Heart right ventricle (tissue), 16 donors: ENCODE results near the gene LMNA. TPM values are rescaled to one million over a fixed set of nuclear protein-coding genes. Genes with fewer than 3 reads are reported as not detected.

Experiments
- ATAC-seq, 8 donors: fragments of 200-7000 bp; cut with Tn5 transposase; one replicate each; pipeline ENCODE4 v1.9.1; 2020; ENCODE audit warnings: mild to moderate bottlenecking in 8 of 8, moderate library complexity in 8 of 8, moderate number of reproducible peaks in 1 of 8
- DNase-seq, 2 donors: peaks; one replicate each; pipeline ENCODE4 v3.0.0-alpha.2; 2020
- H3K27ac ChIP-seq, 10 donors: fragments of 200-600 bp; sonication (generic) in 2 of 10; one replicate each; pipeline versions ENCODE4 v1.5.0 to v1.8.0; 2020 to 2022; ENCODE audit warnings: mild to moderate bottlenecking in 3 of 10
- H3K27me3 ChIP-seq, 7 donors: fragments of 200-600 bp; one replicate each; pipeline ENCODE4 v1.8.0; 2021 to 2022; ENCODE audit warnings: mild to moderate bottlenecking in 2 of 7
- H3K36me3 ChIP-seq, 9 donors: fragments of 200-600 bp; sonication (generic) in 1 of 9; one replicate each; pipeline versions ENCODE4 v1.5.0 to v1.8.0; 2020 to 2022; ENCODE audit warnings: mild to moderate bottlenecking in 2 of 9
- H3K4me1 ChIP-seq, 9 donors: fragments of 200-600 bp; sonication (generic) in 1 of 9; one replicate each; pipeline versions ENCODE4 v1.5.0 to v1.8.0; 2020 to 2022; ENCODE audit warnings: mild to moderate bottlenecking in 4 of 9
- H3K4me3 ChIP-seq, 10 donors: fragments of 200-600 bp; sonication (generic) in 2 of 10; one replicate each; pipeline versions ENCODE4 v1.5.0 to v1.8.0; 2020 to 2022; ENCODE audit warnings: mild to moderate bottlenecking in 7 of 10, moderate library complexity in 2 of 10
- H3K9me3 ChIP-seq, 11 donors: fragments of 200-600 bp in 10 of 11; sonication (generic) in 2 of 11; one replicate each; pipeline versions ENCODE4 v1.5.0 to v1.8.0; 2013 to 2022; ENCODE audit warnings: mild to moderate bottlenecking in 2 of 11, control low read depth in 1 of 11, moderate library complexity in 1 of 11
- WGBS, 2 donors: extraction: QIAGEN DNeasy Blood & Tissue Kit; methylation state at CpG; one replicate each; pipeline ENCODE4 v1.1.7; 2013; ENCODE audit warnings: inconsistent platforms in 1 of 2; 5-methylcytosine and 5-hydroxymethylcytosine counted together
- intact Hi-C, 10 donors: fragments of 100-400 bp; cut with DNase I; formaldehyde crosslinking; loops; one replicate each; pipeline versions ENCODE4 v1.11.1 to v1.14.2; 2022
- polyA plus RNA-seq, 2 donors: library from polyadenylated mRNA; stranded (reverse); fragments of 200-250 nt; gene quantifications; one replicate each; pipeline ENCODE4 v1.2.3, GENCODE V29; 2013
- total RNA-seq, 10 donors: library from RNA; stranded (reverse); fragmentation: NEBNext Ultra II Directional in 3 of 10; extraction: Animal tissue kit (Norgen Biotek cat#: 25700) in 3 of 10; gene quantifications; one replicate each; pipeline versions ENCODE4 v1.2.1 to v1.2.4, GENCODE V29; 2021 to 2023
- TF ChIP-seq, protein P1 (sequence below), 9 donors: fragments of 200-600 bp; sonication (generic) in 2 of 9; IDR thresholded peaks; one replicate each; pipeline versions ENCODE4 v1.5.0 to v1.8.0; 2021 to 2022; ENCODE audit warnings: antibody characterized with exemption in 9 of 9, mild to moderate bottlenecking in 5 of 9, moderate library complexity in 1 of 9
- donor health status: Arrhythmogenic right ventricular cardiomyopathy.
- donor health status: ischemic (EF 13 %, LVEDD 7.1; RV severe dilation, severe dysfunction).
- donor health status: healthy with polysubstance abuse.
- donor health status: DM: no; HTN: yes; CAD: no.
- donor health status: DM: no; HTN: no; CAD: no.
- donor health status: ischemic (EF 25% LVEDD 6.9; RV normal size, moderate dysfunction).
- donor health status: ischemic (EF 25% LVEDD 5.7; RV mildly dilated, moderate dysfunction).
- donor health status: healthy.
- donor health status: DM: yes; HTN: yes; CAD: no.
- donor health status: Ischemic cardiomyopathy.
- donor health status: ischemic (EF 35%, LVEDD 5.7; RV mildly dilated, moderate dysfunction).
- donor health status: nonischemic (EF 11% LVEDD 7.7; RV severe dilation, severe dysfunction).
- donor health status: DM: yes; HTN: yes; CAD: no.
- donor health status: PGD.
- donor health status: ischemic (EF 29% LVEDD 5.4; RV normal size, mild dysfunction).
- donor health status: nonischemic (EF 23%, LVEDD 6.1; RV moderate dilation, normal function).

LMNA gene
- total and polyA plus RNA-seq, 12 donors = 213 to 554 (median 277) TPM

DNA sequence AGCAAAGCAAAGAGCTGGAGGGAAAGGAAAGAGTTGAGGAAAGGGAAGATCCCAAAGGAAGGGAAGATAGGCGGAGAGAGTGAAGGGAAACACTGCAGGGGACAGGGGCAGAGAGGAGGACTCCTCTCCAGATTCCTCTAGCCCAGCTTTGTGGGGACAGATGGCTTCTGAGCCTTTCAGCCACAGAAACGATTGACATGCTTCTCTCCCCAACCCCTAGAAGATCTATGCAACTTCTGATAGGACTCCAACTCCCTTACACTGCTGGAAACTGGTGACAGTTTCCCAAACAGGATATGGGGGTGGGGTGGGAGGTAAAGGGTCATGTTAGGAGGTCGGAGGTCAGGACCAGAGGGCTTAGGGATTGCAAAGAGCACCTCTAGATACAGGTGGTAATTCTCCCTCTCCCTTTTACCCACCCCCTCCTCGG, 38.7 kb upstream of the LMNA start:
- H3K9me3 ChIP-seq = no peaks in the 10 kb centered on the region
- 53 to 65% methylated on average over 4 of the region's 4 CpGs for WGBS, 2 donors
- no peak for DNase-seq
- intact Hi-C loops = no loop called here
- H3K27me3 ChIP-seq = no peaks in the 10 kb centered on the region
- peak overlapping the region in 9 of 10 donors; percentile 41 to 65 (median 58) for H3K4me3 ChIP-seq
- peak overlapping the region in 5 of 10 donors; percentile 48 to 77 (median 68) for H3K27ac ChIP-seq
- ATAC-seq = no peak
- H3K36me3 ChIP-seq = no peaks in the 10 kb centered on the region
- TF ChIP-seq, protein P1, sequence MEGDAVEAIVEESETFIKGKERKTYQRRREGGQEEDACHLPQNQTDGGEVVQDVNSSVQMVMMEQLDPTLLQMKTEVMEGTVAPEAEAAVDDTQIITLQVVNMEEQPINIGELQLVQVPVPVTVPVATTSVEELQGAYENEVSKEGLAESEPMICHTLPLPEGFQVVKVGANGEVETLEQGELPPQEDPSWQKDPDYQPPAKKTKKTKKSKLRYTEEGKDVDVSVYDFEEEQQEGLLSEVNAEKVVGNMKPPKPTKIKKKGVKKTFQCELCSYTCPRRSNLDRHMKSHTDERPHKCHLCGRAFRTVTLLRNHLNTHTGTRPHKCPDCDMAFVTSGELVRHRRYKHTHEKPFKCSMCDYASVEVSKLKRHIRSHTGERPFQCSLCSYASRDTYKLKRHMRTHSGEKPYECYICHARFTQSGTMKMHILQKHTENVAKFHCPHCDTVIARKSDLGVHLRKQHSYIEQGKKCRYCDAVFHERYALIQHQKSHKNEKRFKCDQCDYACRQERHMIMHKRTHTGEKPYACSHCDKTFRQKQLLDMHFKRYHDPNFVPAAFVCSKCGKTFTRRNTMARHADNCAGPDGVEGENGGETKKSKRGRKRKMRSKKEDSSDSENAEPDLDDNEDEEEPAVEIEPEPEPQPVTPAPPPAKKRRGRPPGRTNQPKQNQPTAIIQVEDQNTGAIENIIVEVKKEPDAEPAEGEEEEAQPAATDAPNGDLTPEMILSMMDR (IDR thresholded peaks at IDR 0.05) = no peak
- peaks cover 4 to 25% (median 10%) of the 10 kb centered on the region in 9 donors for H3K4me1 ChIP-seq

DNA sequence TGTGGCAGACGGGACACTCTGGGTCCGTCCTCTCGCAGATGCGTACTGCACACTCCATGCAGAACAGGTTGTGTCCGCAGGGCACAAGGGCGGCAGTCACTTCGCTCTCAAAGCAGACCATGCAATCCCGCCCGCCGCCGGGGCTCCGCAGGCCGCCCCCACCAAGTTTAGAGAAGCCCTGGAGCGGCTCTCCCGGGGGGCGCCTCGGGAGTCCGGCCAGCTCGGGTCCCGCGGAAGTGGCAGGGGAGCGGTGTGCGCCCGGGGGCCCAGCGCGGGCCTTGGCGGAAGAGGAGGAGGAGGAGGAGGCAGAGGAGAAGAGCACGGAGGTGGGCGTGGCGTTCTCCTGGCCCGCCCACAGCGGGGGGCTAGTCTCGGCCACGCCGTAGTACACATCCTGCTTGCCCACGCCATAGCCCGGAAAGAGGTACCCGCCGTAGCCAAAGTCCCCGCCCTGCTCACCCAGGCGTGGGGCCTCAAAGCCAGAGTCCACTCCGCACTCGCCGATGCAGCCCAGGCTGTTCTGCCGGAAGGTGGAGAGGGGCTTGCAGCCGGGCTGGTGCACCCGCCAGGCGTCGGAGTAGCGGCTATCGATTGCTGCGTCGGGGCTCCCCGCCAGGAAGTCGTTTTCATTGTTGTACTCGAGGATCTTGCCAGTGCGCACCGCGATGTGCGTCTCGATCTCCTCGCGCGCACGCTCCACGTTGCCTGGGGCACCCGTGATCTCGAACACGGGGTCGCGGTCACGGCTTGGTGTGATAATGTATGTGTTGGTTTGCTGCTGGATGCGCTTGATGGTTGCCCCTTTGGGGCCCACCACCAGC, 37.7 kb upstream of the LMNA start:
- no peaks in the 10 kb centered on the region for H3K36me3 ChIP-seq
- H3K4me3 ChIP-seq = peak overlapping the region; percentile 24 to 65 (median 56)
- peak overlapping the region in 9 of 10 donors; percentile 29 to 77 (median 57) for H3K27ac ChIP-seq
- ATAC-seq (peak; percentile 67 to 90 (median 82)), DNase-seq (peak; percentile 63 to 70)
- peaks cover 0 to 5% (median 0%) of the 10 kb centered on the region in 7 donors for H3K27me3 ChIP-seq
- peaks cover 5 to 31% (median 11%) of the 10 kb centered on the region in 9 donors for H3K4me1 ChIP-seq
- WGBS, 2 donors = 46 to 54% methylated on average over 72 to 73 of the region's 73 CpGs
- TF ChIP-seq, protein P1 (IDR thresholded peaks at IDR 0.05) = no peak
- intact Hi-C loops = no loop called here
- H3K9me3 ChIP-seq = no peaks in the 10 kb centered on the region

DNA sequence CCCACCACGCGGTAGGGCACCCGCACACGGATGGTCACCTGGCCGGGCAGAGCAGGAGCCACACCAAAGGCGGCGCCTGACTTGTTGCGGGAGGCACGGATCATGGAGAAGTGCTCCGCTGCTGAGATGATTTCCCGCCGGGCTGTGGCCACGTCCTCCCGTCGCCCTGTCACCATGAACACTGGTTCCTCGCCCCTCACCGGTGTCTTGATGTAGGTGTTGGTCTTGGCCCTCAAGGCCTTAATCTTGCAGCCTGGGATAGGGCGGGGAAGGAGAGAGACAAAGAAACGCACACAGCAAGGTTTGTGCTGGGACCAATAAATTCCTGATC, 37.1 kb upstream of the LMNA start:
- TF ChIP-seq, protein P1 (IDR thresholded peaks at IDR 0.05) = no peak
- H3K4me3 ChIP-seq = peak overlapping the region in 5 of 10 donors; percentile 41 to 65 (median 58)
- DNase-seq (no peak), ATAC-seq (no peak)
- intact Hi-C loops = no loop called here
- WGBS, 2 donors = 91% methylated on average over 19 of the region's 19 CpGs
- no peaks in the 10 kb centered on the region for H3K36me3 ChIP-seq
- H3K27ac ChIP-seq = peak overlapping the region in 8 of 10 donors; percentile 2 to 77 (median 60)
- H3K9me3 ChIP-seq = no peaks in the 10 kb centered on the region
- peaks cover 8 to 36% (median 15%) of the 10 kb centered on the region in 9 donors for H3K4me1 ChIP-seq
- H3K27me3 ChIP-seq = peaks cover 0 to 10% (median 0%) of the 10 kb centered on the region in 7 donors

DNA sequence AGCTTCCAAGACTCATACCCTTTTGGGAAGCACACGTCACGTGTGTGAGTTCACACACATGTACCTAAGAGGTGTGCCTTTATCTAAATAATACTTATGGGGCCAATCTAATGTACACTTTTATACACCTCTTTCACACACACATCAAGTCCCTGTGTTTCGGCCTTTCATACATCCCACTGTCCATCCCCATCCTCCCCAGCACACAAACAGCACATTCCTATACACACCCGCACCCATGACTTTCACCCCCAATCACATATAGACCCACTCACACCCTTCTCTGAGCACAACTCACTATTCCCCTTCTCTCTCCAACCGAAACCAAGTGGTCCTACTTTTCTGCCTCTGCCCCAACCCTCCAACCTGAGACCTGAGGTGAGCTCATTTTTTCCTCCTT, 35.8 kb upstream of the LMNA start:
- intact Hi-C loops = no loop called here
- Histone ChIP-seq H3K27me3 (peaks cover 0 to 20% (median 0%) of the 10 kb centered on the region in 7 donors), H3K4me3 (no peak overlapping the region), H3K4me1 (peaks cover 12 to 46% (median 23%) of the 10 kb centered on the region in 9 donors), H3K27ac (no peak overlapping the region), H3K36me3 (no peaks in the 10 kb centered on the region), H3K9me3 (no peaks in the 10 kb centered on the region)
- WGBS, 2 donors = 93 to 94% methylated on average over 5 of the region's 5 CpGs
- TF ChIP-seq, protein P1 (IDR thresholded peaks at IDR 0.05) = no peak
- ATAC-seq (no peak), DNase-seq (no peak)
